Tibial artery (tissue), 4 donors: ENCODE measurements around the gene OLR1.

Source experiments
- DNase-seq, 2 donors: peaks; one replicate each; pipeline ENCODE4 v3.0.0-alpha.2; 2019
- H3K27ac ChIP-seq, 2 donors: fragments of 200-600 bp; sonication (generic) in 1 of 2; 1 replicate in 1 of 2; 2 replicates in 1 of 2; pipeline ENCODE4 v1.5.1; 2018 to 2019; ENCODE audit warnings: mild to moderate bottlenecking in 1 of 2
- H3K27me3 ChIP-seq, 2 donors: fragments of 200-600 bp; sonication (generic) in 1 of 2; one replicate each; pipeline versions ENCODE4 v1.5.1 to v1.6.0; 2016 to 2019
- H3K36me3 ChIP-seq, 3 donors: fragments of 200-600 bp; sonication (generic) in 2 of 3; one replicate each; pipeline ENCODE4 v1.5.1; 2016 to 2019; ENCODE audit warnings: mild to moderate bottlenecking in 2 of 3
- H3K4me1 ChIP-seq, 4 donors: fragments of 200-600 bp; sonication (generic) in 2 of 4; 1 replicate in 3 of 4; 2 replicates in 1 of 4; pipeline ENCODE4 v1.5.1; 2016 to 2019
- H3K4me3 ChIP-seq, 2 donors: fragments of 200-600 bp; sonication (generic) in 1 of 2; 1 replicate in 1 of 2; 2 replicates in 1 of 2; pipeline ENCODE4 v1.5.1; 2018 to 2019; ENCODE audit warnings: mild to moderate bottlenecking in 2 of 2
- H3K9me3 ChIP-seq, 3 donors: fragments of 200-600 bp; sonication (generic) in 1 of 3; one replicate each; pipeline ENCODE4 v1.5.1; 2016 to 2019
- CTCF ChIP-seq, 2 experiments: fragments of 200-600 bp in 1 of 2; fragments of 450-650 bp in 1 of 2; IDR thresholded peaks; one replicate each; pipeline ENCODE4 v1.5.1; 2017 to 2019; ENCODE audit warnings: antibody characterized with exemption in 2 of 2, mild to moderate bottlenecking in 1 of 2, moderate library complexity in 1 of 2
- intact Hi-C: fragments of 100-400 bp; cut with DNase I; formaldehyde crosslinking; loops from one replicate; pipeline ENCODE4 v1.15.0; 2023; ENCODE audit warnings: low total_unique reads

Gene OLR1

DNA sequence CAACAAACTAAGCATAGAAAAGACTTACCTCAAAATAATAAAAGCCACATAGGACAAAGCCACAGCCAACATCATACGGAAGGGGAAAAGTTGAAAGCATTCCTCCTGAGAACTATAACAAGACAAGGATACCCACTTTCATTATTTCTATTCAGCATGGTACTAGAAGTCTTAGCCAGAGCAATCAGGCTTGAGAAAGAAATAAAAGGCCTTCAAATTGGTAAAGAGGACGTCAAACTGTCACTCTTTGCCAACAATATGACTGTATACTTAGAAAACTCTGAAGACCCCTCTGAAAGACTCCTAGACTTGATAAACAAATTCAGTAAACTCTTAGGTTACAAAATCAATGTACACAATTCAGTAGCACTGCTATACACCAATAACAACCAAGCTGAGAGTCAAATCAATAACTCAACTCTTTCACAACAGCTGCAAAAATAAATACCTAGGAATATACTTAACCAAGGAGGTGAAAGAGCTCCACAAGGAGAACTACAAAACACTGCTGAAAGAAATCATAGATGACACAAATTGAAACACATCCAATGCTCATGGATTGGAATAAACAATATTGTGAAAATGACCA is 61.6 kb downstream of the OLR1 start:
- no peaks in the 10 kb centered on the region for H3K4me1 ChIP-seq
- DNase-seq, result no peak
- TF ChIP-seq CTCF (IDR thresholded peaks at IDR 0.05), result no peak
- no peaks in the 10 kb centered on the region for H3K9me3 ChIP-seq
- intact Hi-C loops, result no loop called here
- no peaks in the 10 kb centered on the region for H3K27me3 ChIP-seq
- no peaks in the 10 kb centered on the region for H3K36me3 ChIP-seq
- no peak overlapping the region for H3K27ac ChIP-seq
- H3K4me3 ChIP-seq, result no peak overlapping the region
